IPS-NIHi7 (cell line): ENCODE measurements around the gene BCAS3.
A peak's percentile ranks its signal among the peaks of the same experiment; 100 is the strongest.
"Not testable (repeated sequence)": the region's sequence is repeated elsewhere in the genome, so short reads cannot be mapped to it uniquely, and the experiment has no call there.

Experiments used
- DNase-seq: peaks from one replicate; pipeline ENCODE4 v3.0.0; 2012; ENCODE audit warnings: mixed read lengths; ENCODE audit errors: extremely low spot score

BCAS3 gene

GRCh38 chr17:60933739-60934138 is 256.1 kb downstream of the BCAS3 start:
- no peak for DNase-seq

- DNase-seq: no peak
These were observed 257.1 kb downstream of the BCAS3 start for GRCh38 chr17:60934723-60935122.

- DNase-seq: not testable (repeated sequence)
These were observed 258.3 kb downstream of the BCAS3 start for GRCh38 chr17:60935991-60936390.

GRCh38 chr17:60939318-60939717 is 261.7 kb downstream of the BCAS3 start:
- DNase-seq: no peak

GRCh38 chr17:60941028-60941427 is 263.4 kb downstream of the BCAS3 start:
- DNase-seq: no peak

- DNase-seq: no peak
These were observed 263.9 kb downstream of the BCAS3 start for GRCh38 chr17:60941571-60941970.

- no peak for DNase-seq
These were observed 267.1 kb downstream of the BCAS3 start for GRCh38 chr17:60944751-60945150.

GRCh38 chr17:60947100-60947499 is 269.4 kb downstream of the BCAS3 start:
- DNase-seq: no peak

GRCh38 chr17:60947543-60947942 is 269.9 kb downstream of the BCAS3 start:
- DNase-seq: no peak

GRCh38 chr17:60952747-60953146 is 275.1 kb downstream of the BCAS3 start:
- DNase-seq: no peak

- DNase-seq: no peak
These were observed 281.4 kb downstream of the BCAS3 start for GRCh38 chr17:60959011-60959410.

GRCh38 chr17:60959696-60960095 is 282.0 kb downstream of the BCAS3 start:
- no peak for DNase-seq

- no peak for DNase-seq
These were observed 282.9 kb downstream of the BCAS3 start for GRCh38 chr17:60960398-60961065.

GRCh38 chr17:60964160-60964559 is 286.5 kb downstream of the BCAS3 start:
- no peak for DNase-seq

- DNase-seq: no peak
These were observed 290.6 kb downstream of the BCAS3 start for GRCh38 chr17:60968266-60968665.

- no peak for DNase-seq
These were observed 291.9 kb downstream of the BCAS3 start for GRCh38 chr17:60969500-60970037.

- no peak for DNase-seq
These were observed 293.1 kb downstream of the BCAS3 start for GRCh38 chr17:60970741-60971140.

GRCh38 chr17:60971515-60972369 is 294.1 kb downstream of the BCAS3 start:
- peak; percentile 60 for DNase-seq

- not testable (repeated sequence) for DNase-seq
These were observed 299.2 kb downstream of the BCAS3 start for GRCh38 chr17:60976861-60977260.

- DNase-seq: no peak
These were observed 311.7 kb downstream of the BCAS3 start for GRCh38 chr17:60989379-60989778.

- DNase-seq: no peak
These were observed 312.2 kb downstream of the BCAS3 start for GRCh38 chr17:60989846-60990245.

- DNase-seq: no peak
These were observed 315.8 kb downstream of the BCAS3 start for GRCh38 chr17:60993497-60993896.

- no peak for DNase-seq
These were observed 318.0 kb downstream of the BCAS3 start for GRCh38 chr17:60995680-60996079.
